DOHH2 (cell line): ENCODE data around the gene CLCN4.

Experiments
- H3F3A ChIP-seq: fragments of 200-600 bp; sonication (generic), shearing (Covaris generic); 2 replicates; pipeline ENCODE4 v1.6.0; 2016; ENCODE audit warnings: antibody characterized with exemption, mild to moderate bottlenecking; ENCODE audit not compliant: control insufficient read depth, insufficient read depth
- H3K27ac ChIP-seq: fragments of 200-600 bp; sonication (generic); 2 replicates; pipeline ENCODE4 v1.5.1; 2014; ENCODE audit warnings: low read depth, mild to moderate bottlenecking, low read length, moderate library complexity
- H3K27me3 ChIP-seq: fragments of 200-600 bp; sonication (generic); 2 replicates; pipeline ENCODE4 v1.6.1; 2014; ENCODE audit warnings: mild to moderate bottlenecking, low read length, mixed read lengths; ENCODE audit not compliant: control insufficient read depth
- H3K36me3 ChIP-seq: fragments of 200-600 bp; sonication (generic); 2 replicates; pipeline ENCODE4 v1.6.1; 2014; ENCODE audit warnings: mild to moderate bottlenecking, low read length, moderate library complexity, mixed read lengths; ENCODE audit not compliant: control insufficient read depth
- H3K4me1 ChIP-seq: fragments of 200-600 bp; sonication (generic); 2 replicates; pipeline ENCODE4 v1.6.1; 2014; ENCODE audit warnings: mild to moderate bottlenecking, low read length, mixed read lengths; ENCODE audit not compliant: control insufficient read depth
- H3K4me2 ChIP-seq: fragments of 200-600 bp; sonication (generic); 2 replicates; pipeline ENCODE4 v1.6.0; 2014; ENCODE audit warnings: mild to moderate bottlenecking, low read length, moderate library complexity
- H3K4me3 ChIP-seq: fragments of 200-600 bp; sonication (generic); 2 replicates; pipeline ENCODE4 v1.5.1; 2014; ENCODE audit warnings: mild to moderate bottlenecking, low read length, mixed read lengths
- H3K79me2 ChIP-seq: fragments of 200-600 bp; sonication (generic); 2 replicates; pipeline ENCODE4 v1.6.1; 2014; ENCODE audit warnings: mild to moderate bottlenecking, low read length, mixed read lengths; ENCODE audit not compliant: control insufficient read depth
- H3K9me2 ChIP-seq: fragments of 200-600 bp; sonication (generic); replicated peaks from 2 replicates; pipeline ENCODE4 v1.6.1; 2014; ENCODE audit warnings: mild to moderate bottlenecking, low read length, mixed read lengths; ENCODE audit not compliant: control insufficient read depth
- H3K9me3 ChIP-seq: fragments of 200-600 bp; sonication (generic); 2 replicates; pipeline ENCODE4 v1.6.1; 2014; ENCODE audit warnings: antibody characterized with exemption, low read length, mixed read lengths; ENCODE audit not compliant: control insufficient read depth, insufficient read depth
- H4K20me1 ChIP-seq: fragments of 200-600 bp; sonication (generic); 2 replicates; pipeline ENCODE4 v1.6.0; 2014; ENCODE audit warnings: low read depth, mild to moderate bottlenecking, antibody characterized with exemption, low read length, moderate library complexity; ENCODE audit not compliant: control insufficient read depth, insufficient read depth
- EZH2phosphoT487 ChIP-seq: fragments of 200-600 bp; sonication (generic); IDR thresholded peaks from 2 replicates; pipeline ENCODE4 v1.6.1; 2017; ENCODE audit warnings: borderline replicate concordance, mild to moderate bottlenecking, antibody characterized with exemption, low read length, moderate library complexity, mixed read lengths
- TF ChIP-seq, protein P1 (sequence below): fragments of 200-600 bp; sonication (generic); IDR thresholded peaks from one replicate; pipeline ENCODE4 v1.5.1; 2014; ENCODE audit warnings: antibody characterized with exemption, mild to moderate bottlenecking, low read depth, low read length; ENCODE audit not compliant: poor library complexity, severe bottlenecking

Gene CLCN4

DNA sequence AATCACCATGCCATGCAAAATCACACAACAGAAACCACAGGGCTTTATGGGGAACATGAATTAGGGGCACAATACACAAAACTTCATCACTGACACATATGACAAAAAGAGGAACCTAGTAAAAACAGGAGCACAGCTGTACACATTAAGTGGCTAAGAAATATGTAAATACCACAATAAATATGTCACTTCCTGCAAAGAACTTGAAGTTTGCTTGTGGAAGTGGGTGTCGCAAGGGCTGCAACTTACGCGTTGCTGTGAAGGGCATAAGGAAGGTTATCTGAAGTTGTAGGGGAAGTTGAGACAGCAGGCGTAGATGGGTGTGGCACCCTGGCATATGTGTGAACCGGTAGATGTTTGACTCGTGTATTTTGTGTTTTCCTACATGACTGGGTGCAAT is 42.4 kb downstream of the CLCN4 start:
- H3K4me1 ChIP-seq: peaks cover 28% of the 10 kb centered on the region
- H3K27ac ChIP-seq: peak overlapping the region; percentile 42
- no peak for TF ChIP-seq EZH2phosphoT487
- no peaks in the 10 kb centered on the region for H3F3A ChIP-seq
- H3K4me2 ChIP-seq: peak overlapping the region; percentile 55
- peak overlapping the region; percentile 37; the same call in 1 of the 2 replicates for H3K4me3 ChIP-seq
- H3K79me2 ChIP-seq: no peaks in the 10 kb centered on the region
- no peaks in the 10 kb centered on the region for H3K9me2 ChIP-seq
- no peaks in the 10 kb centered on the region for H4K20me1 ChIP-seq
- no peaks in the 10 kb centered on the region for H3K9me3 ChIP-seq
- no peaks in the 10 kb centered on the region for H3K36me3 ChIP-seq
- H3K27me3 ChIP-seq: no peaks in the 10 kb centered on the region

DNA sequence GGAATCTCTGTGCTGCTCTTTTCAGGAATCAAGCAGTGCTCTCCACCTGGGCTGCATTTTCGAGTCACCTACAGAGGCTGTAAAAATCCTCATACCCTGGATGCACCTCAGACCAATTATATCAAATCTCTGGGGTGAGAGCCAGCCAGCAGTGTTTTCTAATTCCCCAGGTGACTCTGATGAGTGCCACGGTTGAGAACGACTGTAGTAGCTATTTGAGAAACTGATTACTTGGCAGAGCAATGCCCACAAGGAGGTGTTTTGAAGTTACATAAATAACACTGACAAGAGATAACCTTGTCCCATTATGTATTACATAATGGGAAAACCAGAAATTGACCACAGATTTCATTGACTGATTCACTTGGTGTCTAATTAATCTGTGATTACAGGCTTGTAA is 46.8 kb downstream of the CLCN4 start:
- no peaks in the 10 kb centered on the region for H3K79me2 ChIP-seq
- H3K9me3 ChIP-seq: no peaks in the 10 kb centered on the region
- H3K4me3 ChIP-seq: no peak overlapping the region
- TF ChIP-seq, protein P1, sequence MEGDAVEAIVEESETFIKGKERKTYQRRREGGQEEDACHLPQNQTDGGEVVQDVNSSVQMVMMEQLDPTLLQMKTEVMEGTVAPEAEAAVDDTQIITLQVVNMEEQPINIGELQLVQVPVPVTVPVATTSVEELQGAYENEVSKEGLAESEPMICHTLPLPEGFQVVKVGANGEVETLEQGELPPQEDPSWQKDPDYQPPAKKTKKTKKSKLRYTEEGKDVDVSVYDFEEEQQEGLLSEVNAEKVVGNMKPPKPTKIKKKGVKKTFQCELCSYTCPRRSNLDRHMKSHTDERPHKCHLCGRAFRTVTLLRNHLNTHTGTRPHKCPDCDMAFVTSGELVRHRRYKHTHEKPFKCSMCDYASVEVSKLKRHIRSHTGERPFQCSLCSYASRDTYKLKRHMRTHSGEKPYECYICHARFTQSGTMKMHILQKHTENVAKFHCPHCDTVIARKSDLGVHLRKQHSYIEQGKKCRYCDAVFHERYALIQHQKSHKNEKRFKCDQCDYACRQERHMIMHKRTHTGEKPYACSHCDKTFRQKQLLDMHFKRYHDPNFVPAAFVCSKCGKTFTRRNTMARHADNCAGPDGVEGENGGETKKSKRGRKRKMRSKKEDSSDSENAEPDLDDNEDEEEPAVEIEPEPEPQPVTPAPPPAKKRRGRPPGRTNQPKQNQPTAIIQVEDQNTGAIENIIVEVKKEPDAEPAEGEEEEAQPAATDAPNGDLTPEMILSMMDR: no peak
- TF ChIP-seq EZH2phosphoT487: no peak
- H3K9me2 ChIP-seq: no peaks in the 10 kb centered on the region
- no peak overlapping the region for H3K27ac ChIP-seq
- no peaks in the 10 kb centered on the region for H4K20me1 ChIP-seq
- no peaks in the 10 kb centered on the region for H3K36me3 ChIP-seq
- H3F3A ChIP-seq: no peaks in the 10 kb centered on the region
- peaks cover 22% of the 10 kb centered on the region for H3K4me1 ChIP-seq
- H3K4me2 ChIP-seq: no peak overlapping the region
- no peaks in the 10 kb centered on the region for H3K27me3 ChIP-seq

DNA sequence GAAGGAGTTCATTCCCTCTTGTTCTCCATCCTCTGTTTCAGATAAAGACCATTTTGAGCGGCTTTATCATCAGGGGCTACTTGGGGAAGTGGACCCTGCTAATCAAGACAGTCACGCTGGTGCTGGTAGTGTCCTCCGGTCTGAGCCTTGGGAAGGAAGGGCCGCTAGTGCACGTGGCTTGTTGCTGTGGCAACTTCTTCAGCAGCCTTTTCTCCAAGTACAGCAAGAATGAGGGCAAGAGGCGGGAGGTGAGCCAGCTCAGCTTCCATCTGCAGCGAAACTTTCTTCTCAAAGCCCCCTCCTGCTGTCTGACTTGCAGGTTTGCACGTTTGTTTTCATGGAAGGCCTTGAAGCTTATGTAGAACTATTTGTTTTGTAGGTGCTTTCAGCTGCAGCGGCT is 49.5 kb downstream of the CLCN4 start:
- Histone ChIP-seq H3K4me2 (no peak overlapping the region), H3K79me2 (no peaks in the 10 kb centered on the region), H3K27ac (no peak overlapping the region), H3K27me3 (no peaks in the 10 kb centered on the region), H3K36me3 (no peaks in the 10 kb centered on the region), H3K4me1 (no peaks in the 10 kb centered on the region), H3K9me2 (no peaks in the 10 kb centered on the region), H3K9me3 (no peaks in the 10 kb centered on the region), H3F3A (no peaks in the 10 kb centered on the region), H3K4me3 (no peak overlapping the region), H4K20me1 (no peaks in the 10 kb centered on the region)
- no peak for TF ChIP-seq EZH2phosphoT487
- TF ChIP-seq, protein P1: no peak

DNA sequence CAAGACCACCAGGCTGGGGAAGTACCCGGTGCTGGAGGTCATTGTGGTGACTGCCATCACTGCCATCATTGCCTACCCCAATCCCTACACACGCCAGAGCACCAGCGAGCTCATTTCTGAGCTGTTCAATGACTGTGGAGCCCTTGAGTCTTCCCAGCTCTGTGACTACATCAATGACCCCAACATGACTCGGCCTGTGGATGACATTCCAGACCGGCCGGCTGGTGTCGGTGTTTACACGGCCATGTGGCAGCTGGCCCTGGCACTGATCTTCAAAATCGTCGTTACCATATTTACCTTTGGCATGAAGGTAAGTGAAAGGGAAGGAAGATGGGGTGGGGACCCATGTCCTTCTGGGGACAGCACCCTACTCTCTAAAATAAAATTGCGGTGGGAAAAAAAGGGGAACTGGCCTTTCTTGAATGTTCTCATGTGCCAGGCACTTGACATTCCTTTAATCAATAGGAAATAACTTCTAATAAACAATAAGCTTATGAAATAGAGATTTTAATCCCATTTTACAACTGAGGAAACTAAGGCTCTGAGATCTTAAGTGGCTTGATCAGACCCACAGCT is 51.6 kb downstream of the CLCN4 start:
- H3K9me3 ChIP-seq: no peaks in the 10 kb centered on the region
- H3K36me3 ChIP-seq: no peaks in the 10 kb centered on the region
- no peak for TF ChIP-seq EZH2phosphoT487
- no peak overlapping the region for H3K27ac ChIP-seq
- no peaks in the 10 kb centered on the region for H3K27me3 ChIP-seq
- H3K4me1 ChIP-seq: no peaks in the 10 kb centered on the region
- H3K79me2 ChIP-seq: no peaks in the 10 kb centered on the region
- H4K20me1 ChIP-seq: no peaks in the 10 kb centered on the region
- H3K9me2 ChIP-seq: no peaks in the 10 kb centered on the region
- H3K4me3 ChIP-seq: no peak overlapping the region
- no peaks in the 10 kb centered on the region for H3F3A ChIP-seq
- H3K4me2 ChIP-seq: no peak overlapping the region
